Putamen (tissue), 1 donor: Measurements from ENCODE around the gene UBE2QL1.

Experiments used
- DNase-seq: peaks from one replicate; pipeline ENCODE4 v3.0.0-alpha.2; 2016; ENCODE audit warnings: low spot score

UBE2QL1 gene, protein sequence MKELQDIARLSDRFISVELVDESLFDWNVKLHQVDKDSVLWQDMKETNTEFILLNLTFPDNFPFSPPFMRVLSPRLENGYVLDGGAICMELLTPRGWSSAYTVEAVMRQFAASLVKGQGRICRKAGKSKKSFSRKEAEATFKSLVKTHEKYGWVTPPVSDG

DNA sequence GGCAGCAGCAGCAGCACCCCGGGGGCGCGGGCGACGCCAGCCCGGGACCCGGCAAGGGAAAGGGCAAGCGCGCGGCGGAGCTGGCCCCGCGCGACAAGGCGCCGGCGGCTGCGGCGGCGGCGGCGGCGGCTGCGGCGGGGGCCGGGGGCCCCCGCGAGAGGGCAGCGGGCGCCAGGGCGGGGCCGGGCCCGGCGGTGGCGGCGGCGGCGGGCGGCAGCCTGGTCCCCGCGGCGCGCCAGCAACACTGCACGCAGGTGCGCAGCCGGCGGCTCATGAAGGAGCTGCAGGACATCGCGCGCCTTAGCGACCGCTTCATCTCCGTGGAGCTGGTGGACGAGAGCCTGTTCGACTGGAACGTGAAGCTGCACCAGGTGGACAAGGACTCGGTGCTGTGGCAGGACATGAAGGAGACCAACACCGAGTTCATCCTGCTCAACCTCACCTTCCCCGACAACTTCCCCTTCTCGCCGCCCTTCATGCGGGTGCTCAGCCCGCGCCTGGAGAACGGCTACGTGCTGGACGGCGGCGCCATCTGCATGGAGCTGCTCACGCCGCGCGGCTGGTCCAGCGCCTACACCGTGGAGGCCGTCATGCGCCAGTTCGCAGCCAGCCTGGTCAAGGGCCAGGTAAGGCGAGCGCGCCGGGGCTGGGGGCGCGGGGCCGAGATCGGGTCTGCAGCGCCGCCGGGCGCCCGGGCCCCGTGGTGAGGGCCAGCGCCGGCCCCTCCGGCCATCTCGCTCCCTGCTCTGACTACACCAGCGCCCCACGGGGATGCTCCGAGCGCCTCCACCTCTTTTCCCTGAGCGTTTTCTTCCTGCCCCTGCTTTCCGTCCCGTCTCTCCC is at the start of gene UBE2QL1:
UBE2QL1 (plus strand) TSS at position 238 of the 843 bp plus-strand sequence; CDS start at position 273, 35 bp downstream.
- no peak for DNase-seq

DNA sequence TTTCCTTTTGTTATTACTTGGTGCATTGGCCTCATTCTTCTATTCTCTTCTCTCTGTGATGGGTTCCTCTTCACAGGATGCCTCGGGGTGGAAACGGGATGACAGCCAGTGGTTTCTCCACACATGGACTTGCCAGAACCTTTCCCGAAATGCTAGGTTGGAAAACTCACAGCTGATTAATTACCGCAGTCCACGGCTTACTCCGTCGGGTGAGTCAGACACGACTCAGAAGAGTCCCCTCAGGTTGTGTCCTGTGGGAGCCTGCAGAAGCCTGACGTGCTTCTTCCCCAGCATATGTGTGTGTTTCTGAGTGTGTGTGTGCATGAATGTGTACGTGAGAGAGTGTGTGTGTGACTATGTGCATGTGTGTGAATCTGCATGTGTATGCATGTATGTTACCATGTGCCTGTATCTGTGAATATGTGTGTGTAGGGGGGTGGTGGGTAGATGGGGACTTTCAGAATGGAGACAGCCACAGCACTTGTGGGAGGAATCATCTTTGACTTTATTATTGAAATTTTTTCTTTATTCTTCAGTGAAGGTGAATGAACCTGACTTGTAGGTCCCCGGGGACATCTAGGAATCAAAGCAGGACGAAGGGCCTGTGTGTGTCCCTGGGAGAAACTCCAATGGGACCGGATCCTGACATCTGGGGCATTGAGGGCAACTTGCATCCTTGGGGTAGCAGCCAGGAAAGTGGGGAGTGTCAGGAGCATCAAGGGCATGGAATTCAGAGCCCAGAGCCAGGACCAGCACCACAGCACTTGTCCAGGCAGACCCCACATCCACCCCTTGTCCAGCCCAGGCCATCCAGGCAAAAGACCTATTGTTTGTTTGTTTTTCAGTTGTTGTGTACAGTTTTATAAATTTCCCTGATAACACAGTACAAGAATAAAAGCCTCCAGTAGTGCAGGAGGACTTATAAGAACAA is 48.4 kb upstream of the UBE2QL1 start:
- DNase-seq, result no peak

DNA sequence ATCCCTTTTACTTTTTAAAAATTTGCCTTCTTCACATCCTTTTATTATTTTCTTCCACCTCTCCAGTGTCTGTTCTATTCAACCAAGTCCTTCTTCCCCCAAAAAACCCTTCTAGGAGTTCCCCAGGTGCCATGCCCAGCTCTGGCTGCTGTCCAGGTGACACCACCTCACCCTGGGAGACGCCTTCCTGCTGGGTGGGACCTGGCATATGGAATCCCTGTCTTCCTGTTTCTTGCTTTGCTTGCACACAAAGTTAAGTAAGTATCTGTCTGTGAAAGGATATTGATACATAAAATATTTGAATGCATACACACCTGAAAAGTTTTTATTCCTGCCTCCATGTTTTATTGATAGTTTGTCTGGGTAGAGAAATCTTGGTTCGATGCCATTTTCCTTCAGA is 47.2 kb upstream of the UBE2QL1 start:
- no peak for DNase-seq

DNA sequence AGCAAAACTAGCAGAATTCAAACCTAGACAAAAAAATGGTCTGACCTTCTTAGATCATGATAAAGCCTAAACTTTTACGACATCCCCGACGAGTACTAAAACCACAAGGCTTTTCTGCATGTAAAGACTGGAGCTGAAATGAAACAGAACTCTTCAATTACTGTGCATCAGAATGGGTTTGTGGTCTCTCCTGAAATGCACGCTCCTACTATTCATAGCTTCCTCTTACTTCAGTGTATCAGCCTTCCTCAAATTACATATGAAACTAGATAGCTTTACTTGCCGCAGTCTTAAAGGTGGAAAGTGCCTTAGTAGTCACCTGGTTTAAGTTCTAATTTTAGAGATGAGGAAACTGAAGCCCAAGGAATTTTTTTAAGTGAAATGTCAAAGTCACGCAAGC is 45.7 kb upstream of the UBE2QL1 start:
- no peak for DNase-seq

DNA sequence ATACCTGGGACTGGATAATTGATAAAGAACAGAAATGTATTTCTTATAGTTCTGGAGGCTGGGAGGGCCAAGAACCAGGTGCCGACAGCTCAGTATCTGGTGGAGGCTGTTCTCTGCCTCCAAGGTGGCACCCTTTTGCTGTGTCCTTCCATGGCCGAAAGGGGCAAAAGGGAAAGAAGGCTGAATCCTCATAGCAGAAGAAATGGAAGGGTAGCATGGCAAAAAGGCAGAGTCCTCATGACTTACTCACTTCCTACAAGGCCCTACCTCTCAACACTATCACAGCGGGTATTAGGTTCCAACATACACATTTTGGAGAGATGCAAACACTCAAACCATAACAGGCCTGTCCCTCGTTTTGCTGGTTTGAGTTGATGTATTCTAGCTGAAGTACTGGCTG is 45.2 kb upstream of the UBE2QL1 start:
- DNase-seq, result no peak

DNA sequence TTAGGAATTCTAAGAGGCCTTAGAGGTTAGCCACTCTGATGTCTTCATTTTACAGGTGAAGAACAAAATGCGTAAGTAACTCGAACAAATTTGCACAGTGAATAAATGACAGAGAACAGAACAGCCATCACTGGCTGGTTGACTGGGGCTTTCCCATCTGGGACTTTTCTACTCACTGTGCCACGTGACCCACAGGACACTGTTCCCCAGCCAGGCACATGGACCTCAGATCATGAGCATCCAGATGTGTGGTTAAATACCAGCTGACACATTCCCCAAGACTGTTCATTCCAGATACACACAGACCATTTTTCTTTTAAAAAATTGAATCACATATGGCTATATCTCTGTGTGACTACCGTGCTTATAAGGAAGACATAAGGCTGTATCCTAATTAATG is 44.5 kb upstream of the UBE2QL1 start:
- no peak for DNase-seq

DNA sequence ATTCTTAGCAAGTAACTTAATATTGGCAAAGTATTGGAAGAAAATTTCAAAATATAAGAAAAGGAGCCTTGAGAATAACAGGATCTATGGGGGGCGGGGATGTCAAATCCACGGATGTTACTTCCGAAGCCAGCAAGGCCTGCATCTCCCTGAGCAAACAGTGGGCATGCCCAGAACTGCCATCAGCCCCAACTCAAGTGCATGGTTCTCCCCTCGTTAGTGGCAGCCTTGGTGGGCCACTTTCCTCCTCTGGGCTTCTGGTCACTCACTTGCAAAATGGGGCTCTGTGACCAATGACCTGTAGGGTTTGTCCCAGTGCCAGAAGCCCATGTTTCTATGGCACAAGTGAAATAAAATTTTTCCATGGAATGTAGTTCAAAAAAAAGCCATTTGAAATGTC is 43.1 kb upstream of the UBE2QL1 start:
- DNase-seq, result no peak

DNA sequence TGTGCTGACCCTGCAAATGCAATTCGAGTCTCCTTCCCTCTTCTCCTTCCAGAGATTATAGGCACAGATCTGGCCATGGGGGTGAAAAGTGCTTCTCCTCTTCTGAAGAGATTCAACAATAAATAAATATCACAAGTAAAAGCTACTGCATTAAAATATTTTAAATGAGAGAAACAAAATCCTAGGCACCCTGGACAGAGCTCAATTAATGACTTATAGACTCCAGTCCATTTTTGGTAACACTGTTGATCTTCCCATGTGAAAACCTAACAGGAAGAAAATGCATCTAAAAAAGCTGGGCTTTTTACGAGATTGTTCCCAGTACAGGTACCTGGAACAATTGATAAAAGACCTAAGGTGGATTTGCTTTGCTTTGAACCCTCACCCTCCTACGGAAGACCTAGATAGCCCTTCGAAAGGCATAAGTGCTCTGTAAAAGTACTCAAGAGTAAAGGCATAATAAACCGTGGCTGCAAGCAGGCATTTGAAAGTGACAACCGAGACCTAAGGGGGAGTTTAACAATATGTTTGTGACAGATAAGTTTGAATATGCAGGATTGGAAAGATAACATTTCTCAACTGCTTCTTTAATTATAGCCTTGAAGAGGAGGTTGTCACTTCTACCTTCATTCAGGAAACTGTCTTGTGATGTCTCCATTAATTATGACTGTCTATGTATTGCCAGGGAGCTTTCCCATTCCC is 41.0 kb upstream of the UBE2QL1 start:
- DNase-seq, result no peak

DNA sequence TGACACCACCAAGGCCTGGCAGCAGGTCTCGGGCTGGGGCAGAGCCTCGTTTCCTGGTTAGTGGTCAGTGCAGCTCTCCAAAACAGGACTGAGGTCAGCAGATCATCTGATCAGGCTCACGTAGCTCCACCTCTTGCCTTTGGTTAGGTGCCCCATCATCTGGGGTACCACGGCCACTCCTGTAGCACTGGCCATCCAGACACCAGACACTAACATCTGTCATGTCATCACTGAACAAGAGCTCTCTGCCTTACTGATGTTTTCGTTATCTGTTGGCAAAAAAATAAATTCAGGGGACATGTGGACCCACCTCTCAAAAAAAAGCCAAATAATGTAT is 40.4 kb upstream of the UBE2QL1 start:
- no peak for DNase-seq

DNA sequence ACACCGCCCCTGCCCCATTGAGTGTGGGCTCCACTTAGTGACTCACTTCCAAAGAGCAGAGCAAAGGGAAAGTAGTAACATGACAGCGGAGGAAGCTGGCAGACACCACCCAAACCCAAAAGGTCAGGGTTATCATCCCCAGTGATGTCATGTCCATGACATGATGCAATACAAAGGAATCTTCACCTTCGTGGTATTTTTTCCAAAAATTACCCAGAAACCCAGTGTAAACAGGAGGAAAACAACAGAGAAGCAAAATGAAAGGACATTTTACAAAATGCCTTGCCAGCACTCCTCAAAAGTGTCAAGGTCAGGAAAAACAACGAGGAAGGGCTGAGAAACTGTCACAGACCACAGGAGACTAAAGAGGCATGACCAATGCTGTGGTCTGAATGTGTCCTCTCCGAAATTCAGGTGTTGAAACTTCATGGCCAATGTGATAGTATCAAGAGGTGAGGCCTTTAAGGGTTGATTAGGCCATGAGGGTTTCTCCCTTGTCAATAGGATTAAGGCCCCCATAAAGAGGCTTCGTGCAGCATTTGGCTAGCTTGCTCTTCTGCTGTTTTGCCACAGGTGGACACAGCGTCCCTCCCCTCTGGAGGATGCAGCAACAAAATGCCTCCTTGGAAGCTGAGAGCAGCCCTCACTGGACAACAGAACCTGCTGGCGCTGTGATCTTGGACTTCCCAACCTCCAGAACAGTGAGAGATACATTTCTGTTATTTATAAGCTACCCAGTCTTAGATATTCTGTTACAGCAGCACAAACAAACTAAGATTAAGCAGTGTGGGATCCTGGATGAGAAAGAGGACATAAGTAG is 39.8 kb upstream of the UBE2QL1 start:
- DNase-seq, result no peak

DNA sequence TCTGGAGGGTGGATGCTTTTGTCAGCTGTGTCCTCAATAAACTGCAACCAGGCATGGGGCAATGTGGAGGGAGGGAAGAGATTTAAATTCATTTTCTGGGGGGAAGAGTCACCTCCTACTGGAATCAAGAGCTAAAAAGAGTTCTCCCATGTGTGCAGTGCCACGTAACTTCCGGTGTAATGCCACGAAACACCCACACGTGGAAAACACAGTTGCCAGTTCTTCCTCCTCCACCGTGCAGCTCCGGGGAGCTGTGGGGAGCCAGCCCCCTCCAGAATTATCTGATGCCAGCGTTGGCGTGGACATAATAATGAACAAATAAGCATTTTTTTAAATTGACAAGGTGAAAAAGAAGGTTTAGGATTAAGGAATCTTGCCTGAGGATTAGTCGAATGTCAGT is 38.2 kb upstream of the UBE2QL1 start:
- no peak for DNase-seq

DNA sequence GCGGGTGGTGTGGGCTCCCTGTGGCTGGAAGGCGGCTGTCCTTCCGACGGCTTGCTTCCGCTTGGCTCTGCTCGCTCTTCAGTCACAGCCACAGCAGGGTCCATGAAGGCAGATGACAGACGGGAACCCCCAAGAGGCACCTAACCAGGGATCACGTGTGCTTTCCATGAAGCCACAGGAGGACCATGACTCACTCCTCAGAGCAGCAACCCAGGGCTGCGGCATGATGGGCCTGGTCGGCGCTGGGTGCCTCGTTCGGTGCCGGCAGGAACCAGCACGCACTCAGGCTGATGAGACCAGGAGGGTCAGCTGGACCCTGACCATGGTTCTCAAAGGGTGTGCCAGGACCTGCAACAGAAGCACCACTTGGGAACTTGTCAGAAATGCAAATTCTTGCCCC is 37.5 kb upstream of the UBE2QL1 start:
- no peak for DNase-seq

DNA sequence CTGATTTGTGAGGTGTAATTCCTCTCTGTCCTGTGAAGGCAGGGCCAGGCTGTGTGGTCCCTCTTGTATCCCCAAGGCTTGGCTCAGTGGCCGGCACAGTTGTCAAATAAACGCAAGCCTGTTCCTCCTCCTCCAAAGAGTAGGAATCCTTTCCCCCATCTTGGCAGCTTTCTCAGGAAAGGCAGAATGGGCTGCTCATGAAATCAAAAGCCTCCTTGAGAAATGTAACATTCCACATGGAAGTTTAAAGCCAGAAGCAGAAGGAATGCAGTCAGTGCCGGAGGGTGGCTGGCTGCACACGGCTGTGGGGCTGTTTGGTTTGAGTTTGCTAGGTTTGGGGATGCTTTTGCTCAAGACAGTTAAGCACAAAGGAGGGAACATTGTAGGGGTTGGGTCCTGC is 35.8 kb upstream of the UBE2QL1 start:
- no peak for DNase-seq

DNA sequence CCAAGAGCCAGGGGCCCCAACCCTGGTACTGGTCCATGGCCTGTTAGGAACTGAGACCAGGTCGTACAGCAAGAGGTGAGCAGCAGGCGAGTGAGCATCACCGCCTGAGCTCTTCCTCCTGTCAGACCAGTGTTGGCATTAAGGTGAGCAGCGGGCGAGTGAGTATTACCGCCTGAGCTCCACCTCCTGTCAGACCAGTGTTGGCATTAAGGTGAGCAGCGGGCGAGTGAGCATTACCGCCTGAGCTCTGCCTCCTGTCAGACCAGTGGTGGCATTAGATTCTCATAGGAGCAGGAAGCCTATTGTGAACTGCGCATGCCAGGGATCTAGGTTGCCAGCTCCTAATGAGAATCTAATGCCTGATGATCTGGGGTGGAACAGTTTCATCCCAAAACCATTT is 31.0 kb upstream of the UBE2QL1 start:
- DNase-seq, result no peak

DNA sequence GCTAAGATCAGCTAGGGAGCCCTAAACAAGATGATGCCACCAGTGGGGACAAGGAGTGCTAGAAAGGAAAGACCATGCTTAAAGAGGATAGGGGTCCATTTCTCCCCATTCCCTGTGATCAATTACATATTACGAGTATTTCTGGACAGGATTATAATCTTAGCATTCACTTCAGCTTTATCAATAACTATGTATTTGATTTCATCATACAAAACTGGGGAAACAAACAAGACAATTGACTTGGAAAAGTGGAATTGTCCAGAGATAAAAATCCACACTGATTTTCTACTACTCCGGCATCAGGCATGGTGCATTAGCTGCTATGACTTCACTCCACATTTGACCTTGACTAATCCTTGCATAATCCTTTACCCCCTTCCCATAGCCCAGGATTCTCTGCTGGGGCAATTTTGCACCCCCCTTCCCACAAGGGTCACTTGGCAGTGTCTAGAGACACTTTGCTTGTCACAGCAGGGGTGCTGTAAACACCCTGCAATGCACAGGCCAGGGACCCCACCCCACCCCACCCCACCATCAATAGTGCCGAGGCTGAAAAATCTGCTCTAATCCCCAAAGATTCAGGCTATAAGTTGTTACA is 29.9 kb upstream of the UBE2QL1 start:
- DNase-seq, result no peak

DNA sequence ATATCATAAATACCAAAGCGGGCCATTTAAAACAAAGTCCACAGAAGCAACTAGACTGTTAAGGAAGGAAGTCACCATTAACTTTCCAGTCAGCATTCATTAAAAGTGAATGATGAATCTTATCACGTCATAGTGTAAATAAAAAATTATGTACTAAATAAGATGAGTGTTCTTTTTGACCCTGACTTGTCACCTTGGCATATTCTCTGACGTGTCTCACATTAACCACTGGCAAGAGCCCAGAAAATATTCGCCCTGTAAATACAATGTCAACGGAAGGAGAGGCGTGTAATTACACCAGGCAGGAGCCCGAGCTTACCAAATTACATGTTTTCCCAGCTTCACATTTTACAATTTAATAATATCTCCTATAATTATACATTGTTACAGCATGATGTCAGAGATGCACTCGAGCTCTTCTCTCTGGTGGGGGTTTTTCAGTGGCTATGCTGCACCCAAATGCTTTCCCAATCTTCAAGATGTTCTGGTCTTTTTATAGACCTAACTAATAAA is 29.3 kb upstream of the UBE2QL1 start:
- no peak for DNase-seq

DNA sequence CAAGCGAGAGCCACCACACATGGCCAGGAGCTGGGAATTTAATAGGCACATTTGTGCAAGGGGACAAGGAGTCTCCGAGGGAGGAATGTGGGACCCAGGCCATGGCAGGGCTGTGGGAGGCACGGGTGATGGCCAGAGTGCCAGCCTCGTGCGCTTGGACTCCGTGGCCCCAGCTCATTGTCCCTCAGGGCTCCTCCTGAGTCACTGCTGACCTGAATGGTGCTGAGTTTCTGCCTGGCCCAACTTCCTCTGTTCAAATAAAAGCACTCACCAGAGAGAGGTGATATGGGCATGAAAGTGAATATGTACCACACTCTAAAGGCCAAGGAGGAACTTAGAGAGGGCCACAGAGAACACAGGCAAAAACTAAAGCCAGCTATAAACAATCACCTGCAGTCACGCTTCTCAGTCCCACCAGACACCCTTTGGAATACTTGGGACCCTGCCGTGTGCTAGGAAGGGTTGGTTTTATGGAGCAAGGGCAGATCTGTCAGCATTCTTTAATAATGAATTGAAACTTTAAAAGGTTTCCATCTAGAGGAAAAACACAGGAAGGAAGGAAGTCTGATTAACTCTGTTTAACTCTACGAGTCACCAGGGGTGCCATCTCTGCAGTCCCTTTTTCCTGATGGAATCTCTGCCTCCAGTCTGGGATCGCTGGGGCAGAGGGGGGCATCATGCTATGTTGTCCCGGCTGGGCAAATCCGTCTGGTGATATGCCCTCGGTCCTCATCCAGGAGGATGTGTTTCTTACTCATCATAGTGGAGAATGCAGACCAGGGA is 25.1 kb upstream of the UBE2QL1 start:
- DNase-seq, result no peak

DNA sequence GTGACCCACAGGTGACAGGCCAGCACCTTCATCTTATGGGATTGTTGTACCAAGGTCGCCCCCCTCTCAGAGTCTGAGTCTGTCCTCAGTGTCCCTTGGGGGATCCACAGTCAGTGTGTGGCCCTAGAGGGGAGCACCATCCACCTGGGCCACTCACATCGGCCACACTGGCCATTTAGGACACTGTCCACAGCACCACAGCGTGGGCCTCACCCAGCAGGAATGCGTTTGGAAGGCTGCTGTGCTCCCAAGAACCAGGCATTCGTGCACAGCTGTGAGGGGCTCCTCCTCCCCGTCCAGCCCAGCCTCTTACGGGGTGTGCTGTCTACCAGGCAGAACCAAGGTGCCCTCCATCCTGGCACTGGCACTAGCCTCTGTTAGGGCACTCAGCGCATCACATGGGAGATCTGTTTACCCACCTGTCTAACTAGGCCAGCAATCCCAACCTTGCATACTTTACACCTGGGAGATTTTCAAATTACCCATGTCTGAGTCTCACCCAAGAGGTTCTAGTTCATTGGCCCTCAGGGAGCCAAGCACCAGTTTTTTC is 24.5 kb upstream of the UBE2QL1 start:
- no peak for DNase-seq

DNA sequence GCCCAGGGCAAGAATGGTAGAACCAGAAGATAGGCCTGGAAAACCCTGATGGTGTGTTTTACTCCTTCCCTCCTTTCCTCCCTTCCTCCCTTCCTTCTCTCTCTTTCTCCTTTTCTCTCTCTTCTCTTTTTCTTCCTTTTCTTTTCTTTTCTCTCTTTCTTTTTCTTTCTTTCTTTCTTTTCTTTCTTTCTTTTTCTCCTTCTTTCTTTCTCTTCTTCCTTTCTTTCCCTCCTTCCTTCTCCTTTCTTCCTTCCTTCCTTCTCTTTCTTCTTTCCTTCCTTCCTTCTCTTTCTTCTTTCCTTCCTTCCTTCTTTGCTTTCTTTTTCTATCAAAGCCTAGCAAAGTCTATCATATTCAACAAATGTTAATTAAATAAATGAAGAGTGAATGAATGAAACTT is 24.0 kb upstream of the UBE2QL1 start:
- DNase-seq, result no peak

DNA sequence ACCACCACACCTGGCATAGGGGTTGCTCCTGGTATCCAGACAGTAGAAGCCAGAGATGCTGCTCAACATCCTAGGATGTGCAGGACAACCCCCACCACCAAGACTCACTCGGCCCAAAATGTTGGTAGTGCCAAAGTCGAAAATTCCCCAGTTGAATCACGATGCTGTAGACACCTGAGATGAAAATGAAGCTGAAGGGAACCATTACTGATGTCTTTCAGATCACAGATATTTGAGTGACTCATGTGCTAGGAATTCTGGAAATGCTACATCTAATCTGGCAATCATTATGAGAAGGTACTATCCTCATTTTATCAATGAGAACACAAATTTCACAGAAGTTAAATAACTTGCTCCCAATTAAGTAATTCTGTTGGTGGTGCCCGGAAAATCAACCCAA is 21.0 kb upstream of the UBE2QL1 start:
- DNase-seq, result no peak
